Stimulated activated CD8-positive, alpha-beta memory T cell treated with anti-CD3 and anti-CD28 coated beads, Interleukin-12 subunit alpha, Interleukin-12 subunit beta, amount 100 ng/mL, for 24 hours (primary cell): Measurements from ENCODE around the gene MCAT.

Source experiments
- DNase-seq: peaks from one replicate; pipeline ENCODE4 v3.0.0-alpha.2; 2020; ENCODE audit errors: extremely low read depth

MCAT gene

GRCh38 chr22:43172191-43172590, 29.0 kb upstream of the MCAT start:
- DNase-seq, result no peak

GRCh38 chr22:43171607-43172006, 28.4 kb upstream of the MCAT start:
- DNase-seq, result no peak

GRCh38 chr22:43171019-43171491, 27.9 kb upstream of the MCAT start:
- no peak for DNase-seq

- DNase-seq, result no peak
These were observed 26.9 kb upstream of the MCAT start for GRCh38 chr22:43170131-43170480.

- no peak for DNase-seq
These were observed 26.3 kb upstream of the MCAT start for GRCh38 chr22:43169310-43170130.

GRCh38 chr22:43168471-43169309, 25.5 kb upstream of the MCAT start:
- no peak for DNase-seq

GRCh38 chr22:43167001-43167589, 23.9 kb upstream of the MCAT start:
- no peak for DNase-seq

- no peak for DNase-seq
These were observed 23.1 kb upstream of the MCAT start for GRCh38 chr22:43166132-43166930.

- DNase-seq, result no peak
These were observed 21.4 kb upstream of the MCAT start for GRCh38 chr22:43164636-43165035.

- DNase-seq, result no peak
These were observed 20.1 kb upstream of the MCAT start for GRCh38 chr22:43163241-43163795.

GRCh38 chr22:43162412-43163150, 19.4 kb upstream of the MCAT start:
- DNase-seq, result no peak

- no peak for DNase-seq
These were observed 17.4 kb upstream of the MCAT start for GRCh38 chr22:43160497-43161126.

GRCh38 chr22:43159484-43160178, 16.4 kb upstream of the MCAT start:
- no peak for DNase-seq

- no peak for DNase-seq
These were observed 15.7 kb upstream of the MCAT start for GRCh38 chr22:43158778-43159483.

GRCh38 chr22:43157874-43158546, 14.8 kb upstream of the MCAT start:
- no peak for DNase-seq

- DNase-seq, result no peak
These were observed 13.2 kb upstream of the MCAT start for GRCh38 chr22:43156413-43156812.

- no peak for DNase-seq
These were observed 12.6 kb upstream of the MCAT start for GRCh38 chr22:43155789-43156188.

- DNase-seq, result no peak
These were observed 11.8 kb upstream of the MCAT start for GRCh38 chr22:43154887-43155536.
